Inflammatory macrophage treated with lipopolysaccharide for 1 hour (primary cell): ENCODE measurements around the gene MFAP4.
A peak's percentile ranks its signal among the peaks of the same experiment; 100 is the strongest.

Experiments used
- DNase-seq, 2 donors: peaks; one replicate each; pipeline ENCODE4 v3.0.0-alpha.2; 2020 to 2022

MFAP4 gene, protein sequence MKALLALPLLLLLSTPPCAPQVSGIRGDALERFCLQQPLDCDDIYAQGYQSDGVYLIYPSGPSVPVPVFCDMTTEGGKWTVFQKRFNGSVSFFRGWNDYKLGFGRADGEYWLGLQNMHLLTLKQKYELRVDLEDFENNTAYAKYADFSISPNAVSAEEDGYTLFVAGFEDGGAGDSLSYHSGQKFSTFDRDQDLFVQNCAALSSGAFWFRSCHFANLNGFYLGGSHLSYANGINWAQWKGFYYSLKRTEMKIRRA

DNA sequence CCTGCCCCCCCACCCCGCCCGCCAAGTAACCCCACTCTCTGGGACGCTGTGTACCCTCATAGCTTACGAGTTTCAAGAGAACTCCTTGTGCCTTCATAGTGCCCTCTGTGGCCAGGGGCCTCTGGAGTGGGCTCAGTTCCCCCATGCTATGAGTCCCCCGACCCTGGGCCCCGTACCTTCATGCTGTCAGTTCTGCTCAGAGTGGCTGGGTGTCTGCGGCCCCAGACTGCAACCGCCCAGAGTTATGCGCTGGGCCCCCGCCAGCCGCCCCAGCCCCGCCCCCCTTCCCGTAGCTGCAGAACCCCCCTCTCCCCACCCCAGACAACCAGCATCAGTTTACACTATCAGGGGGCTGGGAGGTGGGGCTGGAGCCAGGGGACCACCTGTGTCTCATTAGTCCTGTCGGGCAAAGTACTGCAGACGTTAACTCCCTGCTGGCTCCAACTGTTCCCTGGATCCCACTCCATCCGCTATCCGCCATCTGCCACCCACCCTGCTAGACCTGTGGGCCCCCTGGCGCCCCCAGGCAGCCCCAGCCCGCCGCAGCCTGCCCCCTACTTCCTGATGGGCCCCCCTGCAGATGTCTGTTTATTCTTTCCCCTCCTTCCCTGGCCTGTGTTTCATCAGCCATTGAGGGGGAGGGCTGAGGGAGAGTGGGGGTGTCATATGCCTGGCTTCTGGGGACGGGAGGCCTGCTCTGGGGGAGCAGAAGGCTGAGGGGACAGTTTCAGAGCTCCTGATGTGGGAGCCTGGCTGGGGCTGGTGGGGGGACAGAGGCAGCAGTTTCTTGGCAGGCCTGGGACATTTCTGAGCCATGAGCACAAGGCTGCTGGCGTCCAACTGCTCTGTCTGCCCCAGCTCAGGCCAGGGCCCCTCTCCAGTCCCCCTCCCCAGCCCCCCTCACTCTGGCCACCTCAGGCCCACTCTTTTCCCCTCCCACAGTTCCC is at the start of gene MFAP4:
TSS of gene MFAP4 (minus strand) at position 217 of the 947 bp plus-strand sequence. CDS start at position 182, 35 bp downstream.
- DNase-seq, result no peak

DNA sequence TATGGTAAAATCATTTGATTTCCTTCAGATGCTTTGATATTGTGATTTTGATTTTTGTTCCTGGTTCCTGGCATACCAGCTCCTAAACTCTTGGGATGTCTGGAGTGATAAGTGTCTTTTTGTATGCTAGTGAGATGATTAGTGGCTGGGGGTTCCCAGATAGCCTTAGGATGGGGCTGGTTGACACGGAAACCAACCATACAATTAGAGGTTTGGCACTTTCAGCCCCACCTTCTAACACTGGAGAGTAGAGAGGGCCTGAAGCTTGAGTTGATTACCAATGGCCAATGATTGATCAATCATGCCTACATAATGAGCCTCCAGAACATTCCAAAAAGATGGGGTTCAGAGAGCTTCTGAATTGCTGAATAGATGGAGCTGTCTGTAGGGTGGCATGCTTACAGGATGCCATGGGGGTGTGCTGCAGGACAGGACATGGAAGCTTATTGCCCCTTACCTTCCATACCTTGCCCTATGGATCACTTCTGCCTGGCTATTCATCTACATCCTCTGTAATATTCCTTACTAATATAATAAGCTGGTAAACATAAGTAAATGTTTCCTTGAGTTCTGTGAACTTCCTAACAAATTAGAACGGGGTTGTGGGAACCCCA is 46.8 kb upstream of the MFAP4 start:
- DNase-seq, result no peak

DNA sequence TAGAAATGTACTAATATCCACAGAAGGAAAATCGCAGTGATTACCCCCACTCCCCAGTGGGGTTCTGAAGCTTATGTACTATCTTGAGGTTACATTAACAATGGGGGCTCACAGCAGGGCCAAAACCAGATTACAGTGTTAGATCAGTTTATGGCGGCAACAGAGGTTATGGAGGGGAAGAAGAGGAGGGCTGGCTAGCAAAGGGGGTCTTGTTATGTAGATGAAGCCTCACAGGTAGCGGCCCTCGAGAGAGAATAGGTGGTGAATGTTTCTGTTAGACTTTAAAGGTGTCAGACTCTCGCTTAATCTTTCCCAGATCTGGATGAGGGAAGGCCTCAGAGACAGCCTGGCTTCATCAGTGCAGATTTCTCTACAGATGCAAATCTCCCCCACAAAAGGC is 46.3 kb upstream of the MFAP4 start:
- DNase-seq, result no peak

DNA sequence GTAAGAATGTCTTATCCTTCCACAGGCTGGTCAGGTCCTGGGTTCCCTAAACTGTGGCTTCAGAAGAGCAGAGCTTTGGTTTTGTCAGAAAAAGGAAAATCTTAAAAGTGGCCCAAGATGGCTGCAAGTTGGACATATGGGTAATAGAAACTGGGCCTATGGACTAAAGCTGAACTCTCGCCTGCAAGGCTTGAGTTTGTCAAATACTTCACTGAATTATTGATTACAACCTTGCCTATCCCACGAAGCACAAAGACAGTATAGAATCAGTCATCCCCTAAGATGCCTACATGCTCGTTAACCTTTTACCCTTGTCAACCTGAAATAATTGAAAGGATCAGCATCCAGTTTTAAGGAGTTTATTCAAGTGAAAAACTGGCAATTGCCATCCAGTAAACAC is 44.7 kb upstream of the MFAP4 start:
- no peak for DNase-seq

DNA sequence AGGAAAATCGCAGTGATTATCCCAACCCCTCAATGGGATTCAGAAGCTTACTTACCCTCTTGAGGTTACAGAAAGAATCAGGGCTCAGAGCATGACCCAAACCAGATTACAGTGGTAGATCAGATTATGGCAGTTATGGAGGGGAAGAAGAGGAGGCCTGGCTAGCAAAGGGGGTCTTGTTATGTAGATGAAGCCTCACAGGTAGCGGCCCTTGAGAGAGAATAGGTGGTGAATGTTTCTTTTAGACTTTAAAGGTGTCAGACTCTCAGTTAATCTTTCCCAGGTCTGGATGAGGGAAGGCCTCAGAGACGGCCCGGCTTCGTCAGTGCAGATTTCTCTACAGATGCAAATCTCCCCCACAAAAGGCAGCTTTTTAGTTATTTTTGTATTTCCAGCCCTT is 39.6 kb upstream of the MFAP4 start:
- no peak for DNase-seq

DNA sequence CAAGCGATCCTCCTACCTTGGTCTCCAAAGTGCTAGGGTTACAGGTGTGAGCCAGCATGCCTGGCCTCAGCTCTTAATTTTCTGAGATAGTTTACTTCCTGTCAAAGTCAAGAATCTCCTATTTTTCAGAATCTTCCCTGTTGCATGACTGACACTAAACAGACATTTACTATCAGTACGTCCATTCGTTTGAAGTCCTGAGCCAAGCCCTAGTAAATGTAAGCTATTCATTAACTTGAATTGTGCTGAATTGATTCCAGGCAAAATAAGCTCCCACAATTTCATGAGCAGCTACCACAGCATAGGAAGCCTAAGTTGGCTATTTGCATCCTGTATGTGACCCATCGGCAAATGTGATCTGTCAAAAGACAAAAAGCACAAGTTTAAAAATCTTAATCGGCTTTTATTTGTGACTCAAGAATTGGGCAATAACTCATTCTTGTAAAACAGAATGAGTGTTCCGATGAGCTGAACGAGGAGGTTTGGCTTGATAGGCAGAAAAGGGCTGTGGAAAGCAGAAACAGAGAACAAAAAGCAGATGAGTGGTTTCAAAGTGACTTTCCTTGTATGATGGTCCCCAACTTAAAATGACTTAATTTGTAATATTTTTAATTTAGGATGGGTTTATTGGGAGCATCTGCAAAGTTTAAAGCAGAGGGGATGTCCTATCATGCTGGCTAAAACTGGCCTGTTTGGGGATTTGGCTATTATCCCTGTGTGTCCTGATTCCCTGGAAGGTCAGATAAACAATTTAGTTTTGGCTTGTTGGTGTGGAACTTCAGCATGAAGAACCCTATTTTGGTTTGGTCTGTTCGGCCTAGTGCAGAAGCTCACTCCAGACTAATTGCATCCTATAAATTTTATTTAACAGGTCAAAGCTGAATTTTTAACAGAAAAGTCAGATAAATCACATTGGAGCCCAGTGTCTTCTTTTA is 38.2 kb upstream of the MFAP4 start:
- no peak for DNase-seq

DNA sequence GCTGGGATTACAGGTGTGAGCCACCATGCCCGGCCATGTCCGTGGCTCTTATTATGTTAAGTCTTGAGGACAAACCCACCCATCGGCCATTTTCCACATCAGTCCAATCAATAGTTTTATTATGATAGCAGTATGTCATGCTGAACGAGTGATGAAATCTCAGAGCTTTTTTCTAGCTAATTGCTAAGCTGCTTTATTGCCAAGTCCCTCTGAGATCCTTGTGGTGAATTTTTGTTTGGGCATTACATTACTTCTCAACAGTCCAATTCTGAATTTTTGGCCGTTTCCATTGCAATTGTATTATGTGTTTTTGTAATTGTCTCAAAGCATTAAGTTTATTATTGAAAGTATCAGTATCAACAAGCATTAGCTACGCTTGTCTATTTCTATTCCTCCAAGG is 34.9 kb upstream of the MFAP4 start:
- no peak for DNase-seq

DNA sequence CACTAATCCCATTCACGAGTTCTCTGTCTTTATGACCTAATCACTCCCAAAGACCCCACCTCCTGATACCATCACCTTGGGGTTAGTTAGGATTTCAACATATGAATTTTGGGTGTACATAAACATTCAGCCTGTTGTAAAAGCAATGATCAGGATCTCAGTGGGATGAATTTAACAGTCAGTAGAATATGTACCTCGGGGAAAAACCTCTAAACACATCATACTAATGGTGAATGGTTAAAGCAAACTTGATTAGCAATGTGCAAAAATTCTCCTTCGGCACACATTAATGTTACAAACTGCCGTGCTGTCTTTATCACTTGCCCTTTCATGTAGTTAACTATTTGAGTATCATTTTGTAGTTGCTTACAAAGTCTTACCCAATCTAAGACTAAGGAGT is 34.2 kb upstream of the MFAP4 start:
- no peak for DNase-seq

DNA sequence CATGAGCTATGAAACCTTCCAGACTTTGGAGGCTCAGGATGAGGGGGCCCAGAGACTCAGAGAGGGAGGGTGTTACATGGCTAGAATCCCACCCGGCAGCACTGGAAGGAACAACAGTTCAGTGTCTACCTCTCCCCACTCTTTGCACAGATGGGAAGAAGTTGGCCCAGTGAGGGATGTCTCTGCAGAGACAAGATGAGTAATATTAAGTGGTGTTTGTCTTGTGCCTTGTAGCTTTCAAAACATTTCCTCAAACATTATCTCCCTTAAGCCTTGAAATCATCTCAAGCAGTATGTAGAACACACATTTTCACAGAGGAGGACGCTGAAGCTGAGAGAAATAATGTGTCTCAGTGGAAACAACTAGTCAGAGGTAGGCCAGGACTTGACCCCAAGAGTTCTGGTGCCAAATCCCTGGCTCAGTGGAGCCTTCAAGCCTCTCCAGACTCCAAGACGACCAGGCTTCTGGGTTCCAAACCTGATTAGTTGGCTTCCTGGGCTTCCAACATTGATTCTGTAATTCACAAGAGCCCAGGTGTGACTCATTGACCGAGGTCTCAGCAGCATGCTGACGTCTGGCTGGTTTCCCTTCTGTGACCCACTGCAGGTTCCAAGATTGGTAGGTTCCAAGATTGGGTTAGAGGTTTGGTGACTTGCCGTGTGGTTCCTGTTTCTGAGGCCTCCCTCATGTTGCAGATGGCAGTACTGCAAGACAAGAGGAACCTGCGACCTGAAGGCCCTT is 31.4 kb upstream of the MFAP4 start:
- peak; percentile 46 to 58 for DNase-seq

DNA sequence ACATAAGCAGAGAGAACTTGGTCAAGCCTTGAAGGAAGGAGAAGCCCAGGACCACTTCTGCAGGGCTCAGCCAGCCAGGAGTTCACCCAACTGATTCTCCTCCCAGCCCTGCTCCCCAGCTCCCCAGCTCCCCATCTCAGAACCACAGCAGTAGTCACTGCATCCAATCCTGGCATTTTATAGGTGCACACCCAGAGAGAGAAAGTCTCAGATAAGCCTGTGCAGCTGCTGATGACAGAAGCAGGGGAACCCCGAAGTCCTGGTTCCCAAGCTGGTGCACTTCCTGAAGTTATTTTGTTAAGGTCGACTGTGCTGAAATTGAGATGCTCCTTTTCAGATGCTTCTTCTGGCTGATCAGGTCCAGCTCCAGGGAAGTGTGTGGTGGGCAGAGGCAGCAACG is 30.6 kb upstream of the MFAP4 start:
- DNase-seq, result peak in 1 of 2 donors; percentile 16

DNA sequence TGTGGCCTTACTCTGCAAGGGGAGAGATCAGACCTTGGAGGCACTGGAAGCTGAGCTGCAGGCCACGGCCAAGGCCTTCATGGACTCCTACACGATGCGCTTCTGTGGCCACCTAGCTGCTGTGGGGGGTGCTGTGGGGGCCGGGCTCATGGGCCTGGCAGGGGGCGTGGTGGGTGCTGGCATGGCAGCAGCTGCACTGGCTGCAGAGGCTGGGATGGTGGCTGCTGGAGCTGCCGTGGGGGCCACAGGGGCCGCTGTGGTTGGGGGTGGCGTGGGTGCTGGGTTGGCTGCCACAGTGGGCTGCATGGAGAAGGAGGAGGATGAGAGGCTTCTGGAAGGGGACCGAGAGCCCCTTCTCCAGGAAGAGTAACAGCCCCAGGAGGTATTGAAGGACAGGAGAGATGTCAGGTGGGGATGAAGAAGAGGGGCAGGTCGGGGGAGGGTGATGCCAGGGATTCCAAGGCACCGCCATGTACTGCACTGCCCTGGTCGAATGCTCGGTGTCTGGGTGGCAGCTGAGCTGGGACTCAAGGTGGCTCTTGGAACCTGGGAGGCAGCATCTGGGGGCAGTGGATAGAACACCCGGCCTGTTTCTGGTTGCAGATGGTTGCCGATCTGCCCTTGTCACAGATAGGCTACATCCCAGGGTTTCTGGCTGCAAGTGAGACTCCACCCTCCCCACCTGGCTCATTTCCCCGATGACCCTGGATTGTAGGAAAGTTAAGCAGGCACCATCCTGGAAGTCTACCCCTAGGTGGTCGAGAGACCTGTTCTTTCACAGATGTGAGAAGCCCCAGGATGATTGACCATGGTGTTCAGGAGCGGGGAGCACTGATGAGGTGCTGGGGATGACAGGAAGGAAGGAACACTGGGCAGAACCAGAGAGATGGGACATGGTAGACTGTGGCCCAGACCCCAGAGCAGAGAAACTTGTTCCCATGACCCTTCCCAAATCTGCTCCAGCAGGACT is 29.1 kb upstream of the MFAP4 start:
- no peak for DNase-seq

DNA sequence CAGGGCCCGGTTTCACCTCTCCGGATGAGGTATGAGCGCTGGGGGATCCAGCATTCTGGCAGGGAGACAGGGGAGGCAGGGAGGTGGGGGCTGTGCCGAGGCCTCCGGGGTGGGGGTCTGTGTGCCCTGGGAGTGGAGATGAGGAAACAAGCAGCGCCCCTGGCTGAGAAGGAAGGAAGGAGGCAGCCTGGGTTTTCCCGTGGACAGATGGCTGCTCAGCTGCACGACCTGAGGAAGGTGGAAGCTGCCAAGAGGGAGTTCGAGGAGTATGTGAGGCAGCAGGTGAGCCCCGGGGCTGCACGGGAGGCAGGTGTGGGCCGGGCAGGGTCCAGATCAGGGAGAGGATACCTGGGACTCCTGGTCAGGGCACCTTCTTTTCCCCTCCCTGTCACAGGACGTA is 28.3 kb upstream of the MFAP4 start:
- DNase-seq, result no peak

DNA sequence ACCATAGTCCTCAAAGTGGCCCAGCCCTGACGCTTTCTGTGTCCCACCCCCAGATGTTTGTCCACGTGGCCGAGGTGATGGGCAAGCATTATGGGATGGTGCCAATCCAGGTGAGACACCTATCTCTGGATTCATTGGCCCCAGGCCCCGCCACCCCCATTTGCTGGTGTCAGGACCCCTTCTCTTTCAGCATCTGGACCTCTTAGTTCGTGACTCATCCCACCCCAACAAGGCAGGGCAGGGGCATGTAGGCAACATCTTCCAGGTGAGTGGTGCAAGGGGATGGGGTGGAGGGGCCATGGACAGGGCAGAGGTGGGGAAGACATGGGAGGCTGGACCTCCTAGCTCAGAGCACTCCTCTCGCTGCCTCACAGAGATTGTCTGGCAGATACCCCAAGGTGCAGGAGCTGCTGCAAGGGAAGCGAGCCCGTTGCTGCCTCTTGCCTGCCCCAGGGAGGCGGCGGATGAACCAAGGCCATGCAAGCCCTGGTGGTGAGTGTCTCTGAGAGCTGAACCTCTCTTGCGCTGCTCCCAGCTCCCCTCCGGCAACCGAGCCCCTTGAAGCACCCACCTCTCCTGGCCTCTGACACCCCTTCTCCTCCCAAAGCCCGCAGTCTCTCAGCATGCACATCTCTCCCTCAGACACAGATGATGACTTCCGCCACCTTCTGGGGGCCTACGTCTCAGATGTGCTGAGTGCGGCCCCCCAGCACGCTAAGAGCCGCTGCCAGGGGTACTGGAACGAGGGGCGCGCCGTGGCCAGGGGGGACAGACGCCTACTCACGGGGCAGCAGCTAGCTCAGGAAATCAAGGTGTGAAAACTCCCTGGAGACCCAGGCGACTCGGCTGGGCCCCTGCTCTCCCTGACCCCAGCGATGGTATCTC is 27.6 kb upstream of the MFAP4 start:
- DNase-seq, result no peak

DNA sequence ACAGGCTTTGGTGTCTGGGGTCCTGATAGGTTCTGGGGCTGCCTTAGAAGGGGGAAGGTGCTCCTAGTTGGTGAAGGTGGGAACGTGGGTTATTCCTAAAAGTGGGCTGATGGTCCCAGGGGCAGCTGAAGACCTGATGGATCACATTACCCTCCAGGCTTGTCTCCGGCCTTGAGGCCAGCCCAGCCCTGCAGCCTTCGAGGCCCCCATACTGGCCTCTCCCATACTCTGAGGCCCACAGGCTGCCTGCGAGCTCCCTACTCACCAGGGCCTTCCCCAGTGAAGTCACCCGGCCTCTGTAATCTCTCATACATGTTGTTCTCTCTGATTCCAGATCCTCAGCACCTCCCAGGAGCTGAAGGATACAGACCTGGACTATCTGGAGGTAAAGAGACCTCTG is 26.8 kb upstream of the MFAP4 start:
- no peak for DNase-seq

DNA sequence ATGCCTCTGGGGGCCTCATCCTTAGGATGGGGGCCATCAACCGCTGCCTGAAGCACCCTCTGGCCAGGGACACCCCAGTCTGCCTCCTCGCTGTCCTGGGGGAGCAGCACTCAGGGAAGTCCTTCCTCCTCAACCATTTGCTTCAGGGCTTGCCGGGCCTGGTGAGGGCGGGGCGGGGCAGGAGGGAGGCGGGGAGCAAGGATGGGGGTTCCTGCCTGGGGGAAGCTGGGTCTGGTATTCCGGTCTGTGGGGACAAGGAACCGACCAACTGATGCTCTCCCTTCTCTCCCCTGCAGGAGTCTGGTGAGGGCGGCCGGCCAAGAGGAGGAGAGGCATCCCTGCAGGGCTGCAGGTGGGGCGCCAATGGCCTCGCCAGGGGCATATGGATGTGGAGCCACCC is 26.0 kb upstream of the MFAP4 start:
- DNase-seq, result no peak

DNA sequence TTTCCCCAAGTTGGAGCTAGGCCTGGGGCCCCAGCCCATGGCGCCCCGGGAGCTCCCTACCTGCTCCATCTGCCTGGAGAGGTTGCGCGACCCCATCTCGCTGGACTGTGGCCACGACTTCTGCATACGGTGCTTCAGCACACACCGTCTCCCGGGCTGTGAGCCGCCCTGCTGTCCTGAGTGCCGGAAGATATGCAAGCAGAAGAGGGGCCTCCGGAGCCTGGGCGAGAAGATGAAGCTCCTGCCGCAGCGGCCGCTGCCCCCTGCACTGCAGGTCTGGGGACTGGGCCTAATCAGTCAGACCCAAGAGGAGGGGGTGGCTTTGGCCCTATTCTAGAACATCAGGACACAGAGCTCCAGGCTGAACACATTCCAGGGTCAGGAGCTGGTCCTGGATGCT is 25.5 kb upstream of the MFAP4 start:
- no peak for DNase-seq

DNA sequence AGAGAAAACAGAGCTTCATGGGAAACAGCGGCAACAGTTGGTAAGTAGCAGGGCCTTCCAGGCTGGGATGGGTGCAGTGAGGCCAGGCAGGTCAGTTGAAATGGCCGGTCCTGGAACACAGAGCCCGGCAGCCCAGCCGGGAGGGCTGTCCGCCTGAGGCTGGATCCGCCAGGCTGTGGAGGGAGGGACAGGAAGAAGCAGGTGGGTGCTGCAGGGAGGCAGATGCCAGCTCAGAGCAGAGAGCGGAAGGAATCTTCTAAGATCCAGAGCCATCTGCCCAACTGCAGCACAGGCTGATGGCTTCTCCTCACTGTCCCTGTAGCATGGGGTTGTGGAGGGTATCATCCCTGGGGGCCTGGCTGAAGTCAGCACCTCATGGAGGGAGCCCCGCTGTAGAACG is 24.6 kb upstream of the MFAP4 start:
- DNase-seq, result no peak

DNA sequence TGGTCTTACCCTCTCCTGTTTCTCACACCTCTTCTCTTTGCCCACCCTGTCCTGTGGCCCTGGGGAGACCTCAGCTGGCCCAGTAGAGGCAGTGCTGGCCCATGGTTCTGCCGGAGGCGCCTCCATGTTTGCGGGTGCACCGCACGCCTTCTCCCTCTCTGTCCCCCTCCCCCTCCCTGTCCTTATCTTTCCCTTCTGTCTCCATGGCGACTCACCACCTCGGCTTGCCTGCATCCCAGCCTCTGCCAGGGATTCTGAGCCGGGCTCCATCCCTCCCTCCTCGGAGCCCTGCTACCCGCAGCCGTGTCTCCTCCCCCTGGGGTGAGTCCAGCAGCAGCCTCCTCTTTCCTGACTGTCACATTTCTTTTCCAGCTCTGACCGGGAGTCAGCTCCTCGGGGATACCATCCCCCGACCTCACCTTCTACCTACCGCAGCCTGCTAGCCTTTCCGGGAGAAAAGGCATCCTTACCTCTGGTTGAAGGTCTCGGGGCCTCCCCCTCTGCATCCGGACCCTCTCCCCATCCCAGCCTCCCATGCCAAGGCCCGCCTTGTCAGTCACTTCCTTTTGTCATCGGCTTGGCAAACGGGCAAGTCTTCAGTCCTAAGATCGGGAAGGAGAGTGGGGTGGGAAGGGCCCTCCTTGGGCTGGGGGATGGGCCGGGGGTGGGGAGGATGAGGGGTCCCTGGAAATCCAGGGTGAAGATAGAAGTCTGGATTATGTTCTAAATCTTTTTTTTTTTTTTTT is 24.1 kb upstream of the MFAP4 start, which contains the start of gene RNF112:
TSS of gene RNF112 (plus strand) at position 358 of the 746 bp plus-strand sequence. CDS start at position 535, 177 bp downstream.
- no peak for DNase-seq

DNA sequence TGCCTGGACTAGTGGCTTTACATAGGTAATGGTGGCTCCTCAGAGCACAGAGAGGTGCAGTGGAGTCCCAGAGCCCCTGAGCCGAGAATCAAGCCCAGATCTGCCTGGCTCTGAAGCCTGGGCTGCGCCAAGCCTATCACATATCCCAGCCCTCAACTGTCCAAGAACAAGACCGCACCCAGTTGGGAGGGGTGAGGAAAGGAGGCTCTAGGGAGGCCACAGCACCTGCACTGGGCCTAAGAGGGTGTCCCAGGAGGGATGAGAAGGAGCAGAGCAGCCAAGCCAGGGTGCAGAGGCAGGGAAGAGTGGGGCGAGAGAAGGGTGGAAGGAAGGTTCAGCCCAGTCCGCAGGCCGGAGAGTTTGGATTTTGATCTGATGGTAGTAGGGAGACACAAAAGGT is 23.1 kb upstream of the MFAP4 start:
- DNase-seq, result no peak
